GM21528 (cell line): ENCODE results near the gene HS3ST2.
"Not testable (repeated sequence)": the region's sequence is repeated elsewhere in the genome, so short reads cannot be mapped to it uniquely, and the experiment has no call there.

Source experiments
- ATAC-seq: cut with Tn5 transposase; IDR thresholded peaks from one replicate; pipeline ENCODE4 v1.9.1; 2021; ENCODE audit warnings: mild to moderate bottlenecking, moderate library complexity; ENCODE audit not compliant: unreplicated experiment, low FRiP score

The HS3ST2 gene

GRCh38 chr16:22810226-22810625 lies 3.7 kb upstream of the HS3ST2 start:
- no peak for ATAC-seq

DNA sequence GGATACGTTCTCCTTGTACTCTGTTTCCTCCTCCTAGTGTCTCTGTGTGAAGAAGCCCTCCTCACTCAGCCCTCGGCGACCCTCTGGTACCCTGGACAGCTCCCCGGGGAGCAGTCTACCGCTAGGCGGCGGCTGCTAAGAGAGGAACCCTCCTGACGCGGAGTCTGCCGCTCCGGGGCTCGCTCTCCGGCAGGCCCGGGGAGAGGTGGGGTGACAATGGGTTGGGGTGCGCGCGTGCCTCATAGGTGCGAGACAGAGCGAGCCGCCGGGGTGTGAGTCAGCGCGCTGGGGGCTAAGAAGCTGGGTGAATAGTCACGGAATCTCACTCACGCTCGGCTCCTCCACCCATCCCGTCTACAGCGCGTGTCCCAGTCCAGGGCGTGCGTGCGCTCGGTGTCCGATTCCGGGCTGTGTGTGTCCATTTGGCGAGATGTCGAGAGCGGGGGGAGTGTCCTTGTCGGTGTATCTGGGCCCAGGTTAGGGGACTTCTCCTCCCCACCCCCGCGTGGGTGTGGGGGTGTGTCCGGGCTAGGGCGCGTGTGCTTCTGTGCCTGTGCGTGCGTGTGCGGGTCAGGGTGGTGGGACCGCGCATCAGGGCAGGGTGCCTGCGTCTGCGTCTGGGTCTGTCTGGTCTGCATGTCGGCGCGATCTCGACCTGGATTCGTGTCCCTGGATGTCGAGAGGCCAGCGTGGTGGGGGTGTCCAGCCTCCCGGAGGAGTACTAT lies 577 bp upstream of the HS3ST2 start:
- no peak for ATAC-seq

DNA sequence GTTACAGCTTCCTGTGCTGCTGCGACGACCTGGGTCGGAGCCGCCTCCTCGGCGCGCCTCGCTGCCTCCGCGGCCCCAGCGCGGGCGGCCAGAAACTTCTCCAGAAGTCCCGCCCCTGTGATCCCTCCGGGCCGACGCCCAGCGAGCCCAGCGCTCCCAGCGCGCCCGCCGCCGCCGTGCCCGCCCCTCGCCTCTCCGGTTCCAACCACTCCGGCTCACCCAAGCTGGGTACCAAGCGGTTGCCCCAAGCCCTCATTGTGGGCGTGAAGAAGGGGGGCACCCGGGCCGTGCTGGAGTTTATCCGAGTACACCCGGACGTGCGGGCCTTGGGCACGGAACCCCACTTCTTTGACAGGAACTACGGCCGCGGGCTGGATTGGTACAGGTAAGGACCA lies 746 bp downstream of the HS3ST2 start:
- no peak for ATAC-seq

DNA sequence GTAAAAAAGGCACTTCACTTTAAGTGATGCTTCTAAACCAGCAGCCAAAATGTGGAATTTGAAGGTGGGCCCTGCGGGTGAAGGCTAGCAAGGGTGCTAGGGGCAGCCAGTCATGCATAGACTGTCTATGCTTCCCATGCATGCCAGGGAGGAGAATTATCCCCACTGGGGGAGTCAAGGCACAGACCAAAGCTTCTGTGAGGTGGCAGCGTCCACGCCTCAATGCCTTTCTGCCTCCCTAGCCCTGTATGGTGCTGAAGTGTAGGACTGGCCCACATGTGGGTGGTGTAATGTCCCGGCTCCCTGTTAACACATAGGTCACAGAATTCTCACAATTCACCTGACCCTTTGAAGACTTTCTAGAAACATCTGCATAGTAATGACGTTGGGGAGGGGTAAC lies 1.9 kb downstream of the HS3ST2 start:
- no peak for ATAC-seq

- ATAC-seq = no peak
Observed at GRCh38 chr16:22816475-22816874, 2.5 kb downstream of the HS3ST2 start.

GRCh38 chr16:22818736-22819135 lies 4.8 kb downstream of the HS3ST2 start:
- not testable (repeated sequence) for ATAC-seq

GRCh38 chr16:22838681-22839080 lies 24.7 kb downstream of the HS3ST2 start:
- no peak for ATAC-seq

DNA sequence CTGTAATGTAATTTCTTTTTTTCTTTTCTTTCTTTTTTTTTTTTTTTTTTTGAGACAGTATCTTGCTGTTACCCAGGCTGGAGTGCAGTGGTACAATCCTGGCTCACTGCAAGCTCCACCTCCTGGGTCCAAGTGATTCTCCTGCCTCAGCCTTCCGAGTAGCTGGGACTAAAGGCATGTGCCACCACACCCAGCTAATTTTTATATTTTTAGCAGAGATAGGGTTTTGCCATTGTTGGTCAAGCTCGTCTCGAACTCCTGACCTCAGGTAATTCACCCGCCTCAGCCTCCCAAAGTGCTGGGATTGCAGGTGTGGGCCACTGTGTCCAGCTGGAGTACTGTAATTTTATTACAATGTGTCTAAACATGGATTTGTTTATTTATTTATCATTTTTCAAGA lies 28.1 kb downstream of the HS3ST2 start:
- not testable (repeated sequence) for ATAC-seq

- ATAC-seq = no peak
Observed at GRCh38 chr16:22843122-22843521, 29.2 kb downstream of the HS3ST2 start.

DNA sequence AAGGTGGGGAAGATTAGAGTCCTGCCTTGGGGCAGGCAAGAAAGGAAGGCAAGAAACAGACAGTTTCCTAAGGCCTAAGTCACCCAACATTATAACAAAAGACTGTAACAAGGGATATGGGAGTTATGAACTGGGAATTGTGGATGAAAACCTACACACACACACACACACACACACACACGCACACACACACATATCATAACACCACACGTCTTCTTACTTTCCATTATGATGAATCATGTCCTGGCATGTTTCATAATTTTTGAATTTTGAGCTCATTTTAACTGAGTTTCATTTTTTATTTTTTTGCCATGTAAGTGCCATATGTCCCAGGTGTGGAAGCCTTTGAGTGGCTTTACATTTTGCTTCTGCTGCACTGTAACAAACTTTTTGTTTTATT lies 29.9 kb downstream of the HS3ST2 start:
- ATAC-seq = no peak

DNA sequence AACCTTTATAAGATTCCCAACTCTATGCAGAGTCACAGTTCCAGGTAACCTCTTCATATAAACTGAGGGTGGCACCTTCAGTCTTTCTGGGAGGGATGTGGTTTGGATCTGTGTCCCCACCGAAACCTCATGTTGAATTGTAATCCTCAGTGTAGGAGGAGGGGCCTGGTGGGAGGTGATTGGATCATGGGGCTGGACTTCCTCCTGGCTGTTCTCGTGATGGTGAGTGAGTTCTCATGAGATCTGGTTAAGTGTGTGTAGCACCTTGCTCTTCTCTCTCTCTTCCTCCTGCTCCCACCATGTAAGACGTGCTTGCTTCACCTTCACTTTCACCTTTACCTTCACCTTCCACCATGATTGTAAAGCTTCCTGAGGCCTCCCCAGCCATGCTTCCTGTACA lies 30.5 kb downstream of the HS3ST2 start:
- no peak for ATAC-seq

DNA sequence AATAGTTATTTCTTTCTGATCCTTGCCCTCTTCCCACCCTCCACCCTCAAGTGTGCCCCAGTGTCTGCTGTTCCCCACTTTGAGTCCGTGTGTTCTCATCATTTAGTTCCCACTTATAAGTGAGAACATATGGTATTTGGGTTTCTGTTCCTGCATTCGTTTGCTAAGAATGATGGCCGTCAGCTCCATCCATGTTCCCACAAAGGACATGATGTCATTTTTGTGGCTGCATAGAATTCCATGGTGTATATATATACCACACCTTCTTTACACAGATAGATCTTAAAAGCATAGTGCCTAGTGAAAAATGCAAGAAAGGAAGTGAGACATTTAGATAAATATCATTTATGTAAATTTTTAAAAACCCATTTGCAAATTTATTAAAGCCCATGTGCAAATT lies 33.1 kb downstream of the HS3ST2 start:
- no peak for ATAC-seq

DNA sequence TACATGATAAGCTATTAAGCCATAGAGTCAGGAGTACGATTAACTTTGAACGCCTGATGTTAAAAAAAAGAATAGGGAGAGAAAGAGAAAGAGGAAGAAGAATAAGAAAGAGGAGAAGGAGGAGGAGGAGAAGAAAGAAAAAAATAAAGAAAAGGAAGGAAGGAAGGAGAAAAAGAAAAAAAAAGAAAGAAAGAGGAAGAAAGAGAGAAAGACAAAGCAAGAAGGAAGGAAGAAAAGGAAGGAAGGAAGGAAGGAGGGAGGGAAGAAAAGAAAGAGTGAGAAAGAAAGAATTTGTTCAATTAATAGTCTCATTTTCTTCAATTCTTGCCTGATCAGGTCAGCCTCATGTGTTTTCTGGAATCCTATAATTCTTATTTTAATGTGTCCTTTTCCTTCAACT lies 33.7 kb downstream of the HS3ST2 start:
- no peak for ATAC-seq

- no peak for ATAC-seq
Observed at GRCh38 chr16:22848451-22848850, 34.5 kb downstream of the HS3ST2 start.

- ATAC-seq = no peak
Observed at GRCh38 chr16:22849517-22849916, 35.6 kb downstream of the HS3ST2 start.

DNA sequence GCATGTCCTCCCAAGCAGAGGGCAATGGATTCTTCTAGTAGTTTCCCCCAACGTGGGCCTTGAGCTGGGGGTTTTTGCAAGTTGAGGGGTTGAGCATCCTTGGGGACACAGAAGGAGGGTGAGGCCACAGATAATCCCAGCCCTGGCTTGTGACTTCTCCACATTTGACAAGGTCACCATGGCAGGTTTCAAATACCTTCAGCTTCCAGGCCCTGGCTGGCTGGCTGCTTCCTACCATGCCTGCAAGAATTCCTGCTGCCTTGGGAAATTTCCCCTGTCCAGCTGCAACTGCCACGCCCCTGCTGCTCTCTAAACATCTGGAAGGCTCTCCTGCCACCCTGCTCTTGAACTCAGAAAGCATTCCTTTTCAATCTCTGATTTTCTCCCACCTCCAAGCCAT lies 41.3 kb downstream of the HS3ST2 start:
- no peak for ATAC-seq

DNA sequence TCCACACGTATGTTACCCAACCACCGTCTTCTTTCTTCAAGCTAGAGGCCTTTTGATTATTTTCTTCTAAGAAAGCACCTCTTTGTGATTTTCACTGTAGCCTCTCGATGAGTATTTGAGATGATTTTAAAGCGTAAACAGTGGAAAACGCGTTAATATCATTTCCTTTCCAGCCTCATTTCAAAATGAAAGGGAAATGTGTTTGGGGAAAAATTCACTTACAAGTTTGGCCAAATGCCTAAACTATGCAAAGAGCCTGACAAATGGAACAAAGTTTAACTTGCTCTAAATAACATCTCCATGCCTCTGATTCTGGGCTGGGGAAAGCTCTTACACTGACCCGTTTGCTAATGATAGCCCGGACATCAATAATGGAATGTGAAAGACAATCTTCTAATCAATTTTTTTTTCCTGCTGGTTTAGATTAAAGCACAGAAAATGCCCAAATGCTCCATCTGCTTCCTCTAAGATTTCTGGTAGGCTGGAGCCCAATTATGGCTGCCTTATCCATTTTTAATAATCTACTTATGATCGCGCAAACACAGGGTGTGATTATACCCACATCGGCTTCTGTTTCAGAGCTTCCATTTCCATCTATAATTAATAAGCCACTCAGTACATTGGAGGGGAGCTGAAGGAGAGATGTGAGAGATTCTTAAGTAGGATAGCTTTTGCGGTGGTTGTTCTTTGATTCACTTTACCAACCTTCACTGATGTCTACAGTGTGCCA lies 43.5 kb downstream of the HS3ST2 start:
- ATAC-seq = no peak

DNA sequence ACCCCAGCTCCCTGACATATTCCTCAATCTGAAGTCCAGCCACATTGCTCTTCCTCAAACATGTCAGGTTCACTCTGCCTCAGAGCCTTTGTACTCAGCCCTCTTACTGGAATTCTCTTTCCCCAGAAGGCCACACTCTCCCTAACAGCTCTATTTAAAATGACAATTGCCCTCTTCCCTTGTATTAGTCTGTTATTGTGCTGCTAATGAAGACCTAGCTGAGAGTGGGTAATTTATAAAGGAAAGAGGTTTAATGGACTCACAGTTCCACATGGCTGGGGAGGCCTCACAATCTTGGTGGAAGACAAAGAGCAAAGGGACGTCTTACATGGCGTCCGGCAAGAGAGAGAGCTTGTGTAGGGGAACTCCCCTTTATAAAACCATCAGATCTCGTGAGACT lies 46.0 kb downstream of the HS3ST2 start:
- ATAC-seq = no peak

DNA sequence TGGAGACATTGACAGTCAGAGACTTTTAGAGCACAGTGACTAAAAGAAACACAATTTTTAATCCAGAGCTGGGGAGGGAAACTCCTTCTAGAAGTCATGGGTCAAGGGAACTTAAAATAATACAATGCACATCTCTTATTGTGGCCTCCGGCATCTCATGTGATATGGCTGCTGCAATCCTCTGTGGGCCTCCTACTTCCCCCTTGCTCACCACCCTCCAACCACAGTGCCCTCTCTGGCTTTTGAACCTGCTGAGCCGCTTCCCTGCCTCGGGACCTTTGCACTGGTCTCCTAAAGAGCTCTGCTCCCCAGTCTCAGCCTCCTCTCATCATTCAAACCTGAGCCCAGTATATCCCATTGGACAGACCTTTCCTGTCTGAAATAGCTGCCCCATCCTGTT lies 47.6 kb downstream of the HS3ST2 start:
- ATAC-seq = no peak

DNA sequence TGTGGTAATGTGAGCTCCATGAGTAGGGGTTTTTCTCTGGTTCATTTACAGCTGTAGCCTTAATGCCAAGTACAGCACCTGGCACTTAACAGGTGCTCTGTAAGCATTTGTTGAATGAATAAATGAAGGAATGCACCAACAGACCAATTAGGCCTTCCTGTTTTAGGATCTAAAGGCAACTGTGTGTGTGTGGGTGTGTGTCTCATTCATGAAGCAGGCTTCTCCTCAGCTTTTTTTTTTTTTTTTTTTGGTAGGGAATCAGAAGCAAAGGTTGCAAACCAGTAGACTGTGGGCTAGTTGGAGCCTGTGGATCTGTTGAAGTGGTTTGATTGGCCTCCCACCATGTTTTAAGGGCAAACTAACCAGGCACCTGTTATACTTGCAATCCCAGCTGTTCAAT lies 48.1 kb downstream of the HS3ST2 start:
- ATAC-seq = no peak

DNA sequence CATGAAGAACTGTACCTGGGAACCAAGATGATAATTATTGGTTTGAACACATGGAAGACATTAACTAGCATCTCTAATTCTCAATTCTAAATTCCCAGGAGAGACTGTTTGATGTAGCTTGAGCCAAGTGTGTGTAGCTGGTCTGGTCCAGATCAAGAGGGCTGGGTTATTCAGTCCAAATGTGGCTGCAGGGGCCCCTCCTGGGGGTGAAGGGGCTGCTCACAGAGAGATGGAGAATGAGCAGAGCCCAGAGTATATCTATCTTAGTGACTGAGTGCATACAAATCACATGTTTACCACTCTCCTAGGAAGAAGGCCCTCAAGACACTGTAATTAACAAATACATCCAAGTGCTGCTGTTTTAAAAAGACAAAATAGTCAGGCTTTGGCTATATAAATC lies 50.4 kb downstream of the HS3ST2 start:
- no peak for ATAC-seq

GRCh38 chr16:22868593-22869224 lies 54.7 kb downstream of the HS3ST2 start:
- ATAC-seq = no peak
